Activated CD4-positive, alpha-beta T cell treated with anti-CD3 and anti-CD28 coated beads, Interleukin-2, amount 10 ng/mL, durations not matched to agents 24 days and 14 days (primary cell): ENCODE data around the gene PCGF1. TPM values are rescaled to one million over a fixed set of nuclear protein-coding genes. Genes with fewer than 3 reads are reported as not detected.

Source experiments
- DNase-seq: peaks from one replicate; pipeline ENCODE4 v3.0.0; 2022
- H3K27ac Mint-ChIP-seq: one replicate; pipeline ENCODE4 v1.8.0; 2022; ENCODE audit warnings: mild to moderate bottlenecking, mixed read lengths
- H3K27me3 Mint-ChIP-seq: one replicate; pipeline ENCODE4 v1.8.0; 2022; ENCODE audit warnings: mixed read lengths
- H3K36me3 Mint-ChIP-seq: one replicate; pipeline ENCODE4 v1.8.0; 2022; ENCODE audit warnings: low read depth, mild to moderate bottlenecking, mixed read lengths
- H3K4me1 Mint-ChIP-seq: one replicate; pipeline ENCODE4 v1.8.0; 2021; ENCODE audit warnings: mixed read lengths
- H3K4me3 Mint-ChIP-seq: one replicate; pipeline ENCODE4 v1.8.0; 2022; ENCODE audit warnings: mild to moderate bottlenecking, moderate library complexity, mixed read lengths
- H3K9me3 Mint-ChIP-seq: one replicate; pipeline ENCODE4 v1.8.0; 2021; ENCODE audit warnings: mixed read lengths
- intact Hi-C: fragments of 100-400 bp; cut with micrococcal nuclease; formaldehyde crosslinking; loops from one replicate; pipeline ENCODE4 v1.15.1; 2023
- total RNA-seq: library from RNA; stranded (reverse); gene quantifications from 2 replicates; pipeline ENCODE4 v1.2.3, GENCODE V29; 2022

Gene PCGF1
- 43.3 and 45.8 TPM in 2 replicates for total RNA-seq

GRCh38 chr2:74507145-74507925 lies at the start of gene PCGF1:
PCGF1 (minus strand) TSS chr2:74507695; CDS start chr2:74507668, 27 bp downstream.
- Mint-ChIP-seq H3K4me3 (peak within 1 kb of the TSS; percentile 95), H3K27me3 (peaks cover 32% of the 10 kb centered on the region), H3K36me3 (peaks cover 28% of the 10 kb centered on the region), H3K9me3 (no peaks in the 10 kb centered on the region), H3K4me1 (peaks cover 62% of the 10 kb centered on the region), H3K27ac (peak within 1 kb of the TSS; percentile 99)
- peak; percentile 100 for DNase-seq
- intact Hi-C loops, result no loop called here

- no peak for DNase-seq
- Mint-ChIP-seq H3K4me3 (peak overlapping the region; percentile 96), H3K4me1 (peaks cover 44% of the 10 kb centered on the region), H3K36me3 (peaks cover 14% of the 10 kb centered on the region), H3K9me3 (no peaks in the 10 kb centered on the region), H3K27ac (no peak overlapping the region), H3K27me3 (no peaks in the 10 kb centered on the region)
- intact Hi-C loops, result loop anchor here (1.0 kb wide), 1 partner anchor 9 kb away; no protein-coding TSS in a partner anchor
Measured at GRCh38 chr2:74556831-74557370, 49.4 kb upstream of the PCGF1 start.

- H3K36me3 Mint-ChIP-seq, result peaks cover 14% of the 10 kb centered on the region
- no peak overlapping the region for H3K27ac Mint-ChIP-seq
- no peaks in the 10 kb centered on the region for H3K27me3 Mint-ChIP-seq
- intact Hi-C loops, result no loop called here
- H3K9me3 Mint-ChIP-seq, result no peaks in the 10 kb centered on the region
- DNase-seq, result no peak
- H3K4me3 Mint-ChIP-seq, result peak overlapping the region; percentile 96
- peaks cover 37% of the 10 kb centered on the region for H3K4me1 Mint-ChIP-seq
Measured at GRCh38 chr2:74556159-74556558, 48.7 kb upstream of the PCGF1 start.

- Mint-ChIP-seq H3K4me3 (peak overlapping the region; percentile 96), H3K27ac (peak overlapping the region; percentile 95), H3K27me3 (no peaks in the 10 kb centered on the region), H3K4me1 (peaks cover 36% of the 10 kb centered on the region), H3K36me3 (peaks cover 14% of the 10 kb centered on the region), H3K9me3 (no peaks in the 10 kb centered on the region)
- intact Hi-C loops, result loop anchor here (1.0 kb wide), 2 partner anchors 28 to 32 kb away; no protein-coding TSS in a partner anchor
- DNase-seq, result no peak
Measured at GRCh38 chr2:74555610-74556103, 48.2 kb upstream of the PCGF1 start.

- DNase-seq, result peak; percentile 85
- intact Hi-C loops, result loop anchor here (1.0 kb wide), 4 partner anchors 16 to 32 kb away; partner anchors contain the start of genes AUP1 and HTRA2
- Mint-ChIP-seq H3K4me1 (peaks cover 35% of the 10 kb centered on the region), H3K4me3 (peak overlapping the region; percentile 96), H3K27me3 (peaks cover 5% of the 10 kb centered on the region), H3K9me3 (no peaks in the 10 kb centered on the region), H3K36me3 (peaks cover 14% of the 10 kb centered on the region), H3K27ac (peak overlapping the region; percentile 95)
Measured at GRCh38 chr2:74554820-74555531, 47.5 kb upstream of the PCGF1 start.

GRCh38 chr2:74553892-74554819 lies 46.7 kb upstream of the PCGF1 start, which contains the start of the genes DOK1 and LOXL3:
DOK1 (plus strand) TSS chr2:74554720; CDS start chr2:74554755, 35 bp downstream.
LOXL3 (minus strand) TSS chr2:74553942; CDS start chr2:74552634, 1,308 bp downstream.
- Mint-ChIP-seq H3K4me1 (peaks cover 38% of the 10 kb centered on the region), H3K36me3 (peaks cover 14% of the 10 kb centered on the region), H3K27me3 (peaks cover 9% of the 10 kb centered on the region), H3K9me3 (no peaks in the 10 kb centered on the region), H3K4me3 (peak within 1 kb of the TSS; percentile 96), H3K27ac (peak within 1 kb of the TSS; percentile 95)
- DNase-seq, result peak; percentile 94
- intact Hi-C loops, result loop anchor here (1.0 kb wide), 2 partner anchors 17 to 25 kb away; partner anchors contain the start of genes AUP1 and HTRA2

- Mint-ChIP-seq H3K4me1 (peaks cover 39% of the 10 kb centered on the region), H3K9me3 (no peaks in the 10 kb centered on the region), H3K36me3 (peaks cover 14% of the 10 kb centered on the region), H3K4me3 (peak overlapping the region; percentile 72), H3K27me3 (peaks cover 13% of the 10 kb centered on the region), H3K27ac (peak overlapping the region; percentile 87)
- intact Hi-C loops, result no loop called here
- DNase-seq, result peak; percentile 63
Measured at GRCh38 chr2:74552914-74553811, 45.7 kb upstream of the PCGF1 start.

GRCh38 chr2:74551942-74552913 lies 44.7 kb upstream of the PCGF1 start:
- peak overlapping the region; percentile 32 for H3K4me3 Mint-ChIP-seq
- intact Hi-C loops, result no loop called here
- peaks cover 11% of the 10 kb centered on the region for H3K36me3 Mint-ChIP-seq
- peaks cover 40% of the 10 kb centered on the region for H3K4me1 Mint-ChIP-seq
- H3K27me3 Mint-ChIP-seq, result peaks cover 20% of the 10 kb centered on the region
- H3K27ac Mint-ChIP-seq, result peak overlapping the region; percentile 56
- no peaks in the 10 kb centered on the region for H3K9me3 Mint-ChIP-seq
- no peak for DNase-seq

GRCh38 chr2:74551530-74551929 lies 44.0 kb upstream of the PCGF1 start:
- no peak overlapping the region for H3K4me3 Mint-ChIP-seq
- intact Hi-C loops, result no loop called here

GRCh38 chr2:74550231-74550630 lies 42.7 kb upstream of the PCGF1 start:
- no peak for DNase-seq
- H3K9me3 Mint-ChIP-seq, result no peaks in the 10 kb centered on the region
- H3K4me3 Mint-ChIP-seq, result peak overlapping the region; percentile 77
- H3K4me1 Mint-ChIP-seq, result peaks cover 29% of the 10 kb centered on the region
- no peak overlapping the region for H3K27ac Mint-ChIP-seq
- intact Hi-C loops, result no loop called here
- peaks cover 3% of the 10 kb centered on the region for H3K36me3 Mint-ChIP-seq
- H3K27me3 Mint-ChIP-seq, result peaks cover 33% of the 10 kb centered on the region

More at GRCh38 chr2:74551530-74551929, 44.0 kb upstream of the PCGF1 start:
- no peak for DNase-seq
- peaks cover 34% of the 10 kb centered on the region for H3K4me1 Mint-ChIP-seq
- peaks cover 22% of the 10 kb centered on the region for H3K27me3 Mint-ChIP-seq
- peaks cover 5% of the 10 kb centered on the region for H3K36me3 Mint-ChIP-seq
- no peaks in the 10 kb centered on the region for H3K9me3 Mint-ChIP-seq
- H3K27ac Mint-ChIP-seq, result no peak overlapping the region
